GM10266 (cell line): ENCODE measurements around the gene ANKRD33.

Experiments
- DNase-seq: peaks from one replicate; pipeline ENCODE4 v3.0.0; 2012; ENCODE audit errors: extremely low spot score
- TF ChIP-seq, protein P1 (sequence below): IDR thresholded peaks from 2 replicates; pipeline ENCODE4 v1.5.1; 2012; ENCODE audit warnings: mild to moderate bottlenecking, low read depth; ENCODE audit not compliant: control insufficient read depth, insufficient read depth; ENCODE audit errors: missing control alignments

The ANKRD33 gene

DNA sequence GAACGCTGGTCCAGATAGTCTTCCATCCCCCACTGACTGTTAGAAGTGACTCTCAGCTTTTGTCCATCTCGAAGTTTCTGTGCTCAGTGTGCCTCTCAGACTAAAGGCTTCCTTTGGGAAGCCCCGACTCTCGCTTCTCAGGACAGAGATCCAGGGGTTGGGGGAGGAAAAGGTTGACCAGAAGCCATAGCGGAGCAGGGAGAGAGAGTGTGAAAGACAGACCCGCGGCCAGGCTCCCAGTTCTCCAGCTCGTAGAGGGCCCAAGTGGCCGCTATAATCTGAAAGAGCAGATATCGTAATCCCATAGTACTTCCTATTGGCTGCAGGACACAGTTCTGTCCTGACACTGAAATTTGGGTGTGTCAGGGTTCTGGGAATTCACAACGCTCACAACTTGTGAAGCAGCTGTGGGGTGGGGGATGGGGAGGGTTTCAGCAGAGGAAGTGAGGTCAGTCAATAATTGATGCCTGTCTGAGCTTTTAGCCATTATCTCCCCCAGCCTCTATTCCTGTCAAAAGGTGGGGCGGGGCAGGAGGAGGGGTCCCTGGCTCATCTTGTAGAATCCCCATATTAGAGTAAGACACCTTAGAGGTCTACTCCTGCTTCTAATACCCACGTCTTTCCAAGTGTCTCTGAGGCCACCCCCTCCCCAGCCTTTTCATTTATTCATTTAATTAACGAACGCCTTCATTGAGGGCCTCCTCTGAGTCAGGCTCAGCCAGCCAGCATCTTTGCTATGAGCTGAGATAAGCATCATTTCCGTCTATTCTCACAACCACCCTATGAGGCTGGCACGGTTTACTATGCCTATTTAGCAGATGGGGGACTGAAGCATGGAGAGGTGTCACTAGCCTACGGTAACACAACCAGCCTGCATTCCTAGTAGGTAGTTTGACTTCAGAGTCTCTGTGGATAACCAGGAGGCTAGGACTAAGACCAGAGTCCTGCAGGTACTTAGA, 17.8 kb downstream of the ANKRD33 start:
- no peak for DNase-seq
- TF ChIP-seq, protein P1, sequence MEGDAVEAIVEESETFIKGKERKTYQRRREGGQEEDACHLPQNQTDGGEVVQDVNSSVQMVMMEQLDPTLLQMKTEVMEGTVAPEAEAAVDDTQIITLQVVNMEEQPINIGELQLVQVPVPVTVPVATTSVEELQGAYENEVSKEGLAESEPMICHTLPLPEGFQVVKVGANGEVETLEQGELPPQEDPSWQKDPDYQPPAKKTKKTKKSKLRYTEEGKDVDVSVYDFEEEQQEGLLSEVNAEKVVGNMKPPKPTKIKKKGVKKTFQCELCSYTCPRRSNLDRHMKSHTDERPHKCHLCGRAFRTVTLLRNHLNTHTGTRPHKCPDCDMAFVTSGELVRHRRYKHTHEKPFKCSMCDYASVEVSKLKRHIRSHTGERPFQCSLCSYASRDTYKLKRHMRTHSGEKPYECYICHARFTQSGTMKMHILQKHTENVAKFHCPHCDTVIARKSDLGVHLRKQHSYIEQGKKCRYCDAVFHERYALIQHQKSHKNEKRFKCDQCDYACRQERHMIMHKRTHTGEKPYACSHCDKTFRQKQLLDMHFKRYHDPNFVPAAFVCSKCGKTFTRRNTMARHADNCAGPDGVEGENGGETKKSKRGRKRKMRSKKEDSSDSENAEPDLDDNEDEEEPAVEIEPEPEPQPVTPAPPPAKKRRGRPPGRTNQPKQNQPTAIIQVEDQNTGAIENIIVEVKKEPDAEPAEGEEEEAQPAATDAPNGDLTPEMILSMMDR = no peak

GRCh38 chr12:51906430-51907082, 18.7 kb downstream of the ANKRD33 start:
- no peak for DNase-seq
- TF ChIP-seq, protein P1 = no peak

DNA sequence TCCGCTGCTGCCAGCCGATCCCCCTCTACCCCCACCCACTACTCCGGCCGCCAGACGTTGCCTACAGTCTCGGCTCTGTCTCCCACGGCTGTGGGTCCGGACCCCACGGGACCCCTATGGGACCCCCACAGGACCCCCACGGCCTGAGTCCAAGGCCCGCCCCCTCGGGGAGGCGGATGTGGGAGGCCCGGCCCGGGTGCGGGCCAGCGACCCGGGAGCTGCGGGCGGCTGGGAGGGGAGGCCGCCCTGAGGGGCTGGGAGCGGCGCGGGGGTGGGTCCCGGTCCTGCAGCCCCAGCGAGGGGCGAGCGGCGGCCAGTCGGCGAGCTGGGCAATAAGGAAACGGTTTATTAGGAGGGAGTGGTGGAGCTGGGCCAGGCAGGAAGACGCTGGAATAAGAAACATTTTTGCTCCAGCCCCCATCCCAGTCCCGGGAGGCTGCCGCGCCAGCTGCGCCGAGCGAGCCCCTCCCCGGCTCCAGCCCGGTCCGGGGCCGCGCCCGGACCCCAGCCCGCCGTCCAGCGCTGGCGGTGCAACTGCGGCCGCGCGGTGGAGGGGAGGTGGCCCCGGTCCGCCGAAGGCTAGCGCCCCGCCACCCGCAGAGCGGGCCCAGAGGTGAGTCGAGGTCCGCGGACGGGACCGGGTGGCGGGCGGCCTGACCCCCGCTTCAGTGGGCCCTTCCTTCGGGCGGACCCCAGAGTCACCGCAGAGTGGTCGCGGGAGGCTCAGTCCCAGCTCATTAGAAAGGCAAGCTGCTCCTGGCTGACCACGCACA, 19.4 kb downstream of the ANKRD33 start, which contains the start of gene ACVRL1:
TSS of gene ACVRL1 (plus strand) at position 422 of the 773 bp plus-strand sequence. CDS start 4,971 bp downstream, outside the sequence.
- DNase-seq = no peak
- TF ChIP-seq, protein P1 = no peak

DNA sequence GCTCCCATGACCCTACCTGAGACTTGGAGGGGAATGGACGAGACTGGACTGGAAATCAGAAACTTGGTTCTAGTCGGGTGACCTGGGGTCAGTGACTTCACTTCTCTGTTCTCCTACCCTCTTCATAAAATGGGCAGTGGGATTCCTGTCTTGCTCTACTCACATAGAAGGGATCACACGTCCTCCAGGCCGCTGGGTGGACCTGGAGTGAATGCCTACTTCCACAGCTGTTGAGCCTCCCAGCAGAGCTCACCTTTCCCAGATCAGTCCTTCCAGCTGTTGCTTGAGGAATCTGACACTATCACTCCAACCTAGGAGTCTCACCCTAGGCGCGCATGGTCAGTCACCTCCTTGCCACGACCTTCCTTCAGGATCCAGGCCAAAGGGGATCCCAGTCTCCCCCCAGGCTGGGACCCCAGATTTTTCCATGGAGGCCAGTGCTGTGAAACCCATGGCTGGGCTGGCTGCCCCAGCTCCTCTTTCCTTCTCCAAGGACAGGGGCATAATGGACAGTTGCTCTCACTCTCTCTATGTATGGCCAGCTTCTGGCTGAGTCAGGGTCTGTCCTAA, 20.0 kb downstream of the ANKRD33 start:
- TF ChIP-seq, protein P1 = no peak
- DNase-seq = no peak

DNA sequence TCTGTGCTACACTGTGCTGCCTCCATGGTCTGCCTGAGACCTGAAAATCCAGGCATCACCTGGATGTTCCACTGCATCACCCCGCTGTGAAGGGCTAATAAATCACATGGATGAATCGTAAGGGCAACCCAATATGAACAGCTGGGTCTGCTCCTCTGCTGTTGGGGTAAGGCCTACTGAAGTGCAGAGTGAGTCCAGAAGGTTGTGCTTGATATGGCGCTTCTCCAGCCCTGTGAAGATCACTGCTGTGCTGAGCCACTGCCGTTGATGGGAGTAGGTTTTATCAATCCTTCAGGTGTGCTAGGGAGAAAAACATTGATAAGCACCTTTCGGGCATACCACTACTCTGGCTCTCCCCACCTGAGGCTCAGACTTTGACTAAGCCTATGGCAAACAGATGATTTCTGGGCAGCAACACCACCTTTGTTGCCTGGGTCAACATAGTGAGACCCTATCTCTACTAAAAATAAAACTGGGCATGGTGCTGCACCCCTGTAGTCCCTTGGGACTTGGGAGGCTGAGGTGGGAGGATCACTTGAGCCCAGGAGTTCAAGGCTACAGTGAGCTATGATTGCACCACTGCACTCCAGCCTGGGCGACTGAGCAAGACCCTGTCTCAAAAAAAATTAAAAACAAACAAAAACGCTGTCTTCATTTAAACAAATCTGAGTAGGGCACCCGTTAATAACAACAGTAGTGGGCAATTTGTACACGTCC, 21.1 kb downstream of the ANKRD33 start:
- TF ChIP-seq, protein P1 = no peak
- no peak for DNase-seq

- TF ChIP-seq, protein P1 = no peak
- no peak for DNase-seq
Observed at GRCh38 chr12:51910168-51910567, 22.3 kb downstream of the ANKRD33 start.
